Body of pancreas (tissue), 4 donors: ENCODE data around the gene CORO1C. TPM values are rescaled to one million over a fixed set of nuclear protein-coding genes. Genes with fewer than 3 reads are reported as not detected.

ENCODE experiments used
- ATAC-seq: fragments of 150-250 bp; one replicate; pipeline ENCODE4 v1.9.1; 2016
- DNase-seq, 4 donors: peaks; one replicate each; pipeline ENCODE4 v3.0.0-alpha.2; 2019
- H3K27ac ChIP-seq, 4 donors: fragments of 200-600 bp; sonication (generic); 1 replicate in 3 of 4; 2 replicates in 1 of 4; pipeline versions ENCODE4 v1.5.1 to v1.6.1; 2016 to 2019; ENCODE audit warnings: mild to moderate bottlenecking in 1 of 4, mixed read lengths in 1 of 4, moderate library complexity in 1 of 4
- H3K27me3 ChIP-seq, 2 donors: fragments of 200-600 bp; sonication (generic); one replicate each; pipeline ENCODE4 v1.6.0; 2016; ENCODE audit warnings: mild to moderate bottlenecking in 1 of 2
- H3K36me3 ChIP-seq, 2 donors: fragments of 200-600 bp; sonication (generic); replicated peaks in 1 of 2; 2 replicates each; pipeline ENCODE4 v1.5.1; 2016; ENCODE audit warnings: low read depth in 2 of 2; ENCODE audit not compliant: insufficient read depth in 1 of 2
- H3K4me1 ChIP-seq: fragments of 200-600 bp; sonication (generic); one replicate; pipeline ENCODE4 v1.6.0; 2016
- H3K4me3 ChIP-seq, 2 donors: fragments of 200-600 bp; sonication (generic); 1 replicate in 1 of 2; 2 replicates in 1 of 2; pipeline ENCODE4 v1.5.1; 2016 to 2019
- H3K9me3 ChIP-seq, 3 donors: fragments of 200-600 bp; sonication (generic); 1 replicate in 2 of 3; 2 replicates in 1 of 3; pipeline ENCODE4 v1.5.1; 2016
- CTCF ChIP-seq, 7 experiments: fragments of 450-650 bp in 4 of 7; fragments of 200-600 bp in 3 of 7; sonication (generic) in 3 of 7; IDR thresholded peaks; one replicate each; pipeline ENCODE4 v1.5.1; 2016 to 2019; ENCODE audit warnings: antibody characterized with exemption in 7 of 7
- POLR2A ChIP-seq, 3 donors: fragments of 450-650 bp; IDR thresholded peaks; one replicate each; pipeline ENCODE4 v1.6.1; 2016; ENCODE audit warnings: antibody characterized with exemption in 3 of 3, mild to moderate bottlenecking in 2 of 3
- WGBS, 2 donors: methylation state at CpG; one replicate each; pipeline ENCODE4 v1.1.5; 2017; 5-methylcytosine and 5-hydroxymethylcytosine counted together
- intact Hi-C: fragments of 100-400 bp; cut with DNase I; formaldehyde crosslinking; loops from one replicate; pipeline ENCODE4 v1.15.1; 2023
- total RNA-seq, 2 donors: library from RNA; depleted of rRNA; stranded (reverse); fragments of >200 nt; gene quantifications; one replicate each; pipeline ENCODE4 v1.1.0, GENCODE V29; 2016

CORO1C gene
- total RNA-seq, 2 donors from 2014 or later = 26.7 to 27.4 TPM

GRCh38 chr12:108603743-108604142, 127.6 kb downstream of the CORO1C start:
- Histone ChIP-seq H3K27me3 (no peaks in the 10 kb centered on the region), H3K36me3 (no peaks in the 10 kb centered on the region), H3K9me3 (no peaks in the 10 kb centered on the region), H3K27ac (no peak overlapping the region), H3K4me3 (no peak overlapping the region), H3K4me1 (no peaks in the 10 kb centered on the region)
- 65 to 73% methylated on average over 4 of the region's 4 CpGs for WGBS, 2 donors
- no peak for TF ChIP-seq CTCF (IDR thresholded peaks at IDR 0.05)
- TF ChIP-seq POLR2A (IDR thresholded peaks at IDR 0.05) = no peak
- intact Hi-C loops = no loop called here
- DNase-seq (no peak), ATAC-seq (no peak)

- DNase-seq = no peak
- 79 to 80% methylated on average over 9 to 13 of the region's 15 CpGs for WGBS, 2 donors
- intact Hi-C loops = no loop called here
Measured at GRCh38 chr12:108602976-108603704, 128.2 kb downstream of the CORO1C start.

GRCh38 chr12:108602209-108602705, 129.1 kb downstream of the CORO1C start:
- WGBS, 2 donors = 90 to 91% methylated on average over 9 of the region's 9 CpGs
- ATAC-seq = no peak
- TF ChIP-seq CTCF (IDR thresholded peaks at IDR 0.05) (no peak), POLR2A (IDR thresholded peaks at IDR 0.05) (no peak)
- no peaks in the 10 kb centered on the region for H3K9me3 ChIP-seq
- no peak overlapping the region for H3K4me3 ChIP-seq
- no peaks in the 10 kb centered on the region for H3K36me3 ChIP-seq
- no peak overlapping the region for H3K27ac ChIP-seq
- no peaks in the 10 kb centered on the region for H3K27me3 ChIP-seq
- DNase-seq = no peak
- intact Hi-C loops = no loop called here
- H3K4me1 ChIP-seq = no peaks in the 10 kb centered on the region

More at GRCh38 chr12:108602976-108603704, 128.2 kb downstream of the CORO1C start:
- Histone ChIP-seq H3K9me3 (no peaks in the 10 kb centered on the region), H3K27me3 (no peaks in the 10 kb centered on the region), H3K4me3 (no peak overlapping the region), H3K27ac (no peak overlapping the region), H3K36me3 (no peaks in the 10 kb centered on the region), H3K4me1 (no peaks in the 10 kb centered on the region)
- TF ChIP-seq POLR2A (IDR thresholded peaks at IDR 0.05) = no peak
- no peak for TF ChIP-seq CTCF (IDR thresholded peaks at IDR 0.05)
- no peak for ATAC-seq

- intact Hi-C loops = no loop called here
- Histone ChIP-seq H3K4me1 (no peaks in the 10 kb centered on the region), H3K36me3 (no peaks in the 10 kb centered on the region), H3K9me3 (no peaks in the 10 kb centered on the region), H3K27me3 (no peaks in the 10 kb centered on the region), H3K27ac (no peak overlapping the region), H3K4me3 (no peak overlapping the region)
- no peak for ATAC-seq
- no peak for DNase-seq
- 42 to 43% methylated on average over 4 of the region's 4 CpGs for WGBS, 2 donors
- TF ChIP-seq POLR2A (IDR thresholded peaks at IDR 0.05) = no peak
- TF ChIP-seq CTCF (IDR thresholded peaks at IDR 0.05) = no peak
Measured at GRCh38 chr12:108600702-108601007, 130.7 kb downstream of the CORO1C start.
